ENCODE measurements around the gene SEPTIN10.

The SEPTIN10 gene

DNA sequence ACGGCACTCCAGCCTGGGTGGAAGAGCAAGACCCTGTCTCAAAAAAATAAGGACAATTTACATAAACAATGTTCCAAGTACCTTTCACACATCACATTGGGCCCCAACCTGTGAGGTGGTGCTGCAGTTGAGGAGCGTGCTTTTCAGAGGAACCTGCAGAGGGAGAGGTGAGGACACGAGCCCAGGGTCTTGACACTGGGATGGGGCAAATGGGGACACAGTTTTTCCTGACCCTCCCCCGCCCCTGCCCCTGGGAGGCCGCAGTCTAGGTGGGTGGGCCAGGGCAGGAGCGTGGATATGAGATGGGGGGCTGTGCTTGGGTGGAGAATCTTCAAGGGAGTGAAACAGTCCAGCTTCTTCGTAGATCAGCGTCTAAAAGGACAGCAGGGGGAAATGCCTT lies 112.9 kb downstream of the SEPTIN10 start:
- CTCF ChIA-PET, result interaction anchor here (1.1 kb wide), 1 partner anchor 9 kb away, joined by 4 read pairs; no protein-coding TSS in a partner anchor
- TF ChIP-seq, protein P1, sequence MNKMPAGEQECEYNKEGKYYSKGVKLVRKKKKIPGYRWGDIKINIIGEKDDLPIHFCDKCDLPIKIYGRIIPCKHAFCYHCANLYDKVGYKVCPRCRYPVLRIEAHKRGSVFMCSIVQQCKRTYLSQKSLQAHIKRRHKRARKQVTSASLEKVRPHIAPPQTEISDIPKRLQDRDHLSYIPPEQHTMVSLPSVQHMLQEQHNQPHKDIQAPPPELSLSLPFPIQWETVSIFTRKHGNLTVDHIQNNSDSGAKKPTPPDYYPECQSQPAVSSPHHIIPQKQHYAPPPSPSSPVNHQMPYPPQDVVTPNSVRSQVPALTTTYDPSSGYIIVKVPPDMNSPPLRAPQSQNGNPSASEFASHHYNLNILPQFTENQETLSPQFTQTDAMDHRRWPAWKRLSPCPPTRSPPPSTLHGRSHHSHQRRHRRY (tag by site-specific recombination; IDR thresholded peaks at IDR 0.05), result no peak
- TF ChIP-seq ZNF112 (tag by site-specific recombination; IDR thresholded peaks at IDR 0.05), result no peak
- TF ChIP-seq, protein P2, sequence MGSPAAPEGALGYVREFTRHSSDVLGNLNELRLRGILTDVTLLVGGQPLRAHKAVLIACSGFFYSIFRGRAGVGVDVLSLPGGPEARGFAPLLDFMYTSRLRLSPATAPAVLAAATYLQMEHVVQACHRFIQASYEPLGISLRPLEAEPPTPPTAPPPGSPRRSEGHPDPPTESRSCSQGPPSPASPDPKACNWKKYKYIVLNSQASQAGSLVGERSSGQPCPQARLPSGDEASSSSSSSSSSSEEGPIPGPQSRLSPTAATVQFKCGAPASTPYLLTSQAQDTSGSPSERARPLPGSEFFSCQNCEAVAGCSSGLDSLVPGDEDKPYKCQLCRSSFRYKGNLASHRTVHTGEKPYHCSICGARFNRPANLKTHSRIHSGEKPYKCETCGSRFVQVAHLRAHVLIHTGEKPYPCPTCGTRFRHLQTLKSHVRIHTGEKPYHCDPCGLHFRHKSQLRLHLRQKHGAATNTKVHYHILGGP (tag by site-specific recombination; IDR thresholded peaks at IDR 0.05), result no peak
- TF ChIP-seq ZNF423 (tag by site-specific recombination; IDR thresholded peaks at IDR 0.05), result no peak
- no peak for TF ChIP-seq ZBTB48 (tag by site-specific recombination; IDR thresholded peaks at IDR 0.05)
- no peak for TF ChIP-seq GLIS2 (tag by site-specific recombination; IDR thresholded peaks at IDR 0.05)
- TF ChIP-seq ZNF623 (tag by site-specific recombination; IDR thresholded peaks at IDR 0.05), result no peak
- no peak for TF ChIP-seq ZNF184 (tag by site-specific recombination; IDR thresholded peaks at IDR 0.05)
- TF ChIP-seq ZNF416 (tag by site-specific recombination; IDR thresholded peaks at IDR 0.05), result no peak
- TF ChIP-seq YY2 (tag by site-specific recombination; IDR thresholded peaks at IDR 0.05), result no peak

DNA sequence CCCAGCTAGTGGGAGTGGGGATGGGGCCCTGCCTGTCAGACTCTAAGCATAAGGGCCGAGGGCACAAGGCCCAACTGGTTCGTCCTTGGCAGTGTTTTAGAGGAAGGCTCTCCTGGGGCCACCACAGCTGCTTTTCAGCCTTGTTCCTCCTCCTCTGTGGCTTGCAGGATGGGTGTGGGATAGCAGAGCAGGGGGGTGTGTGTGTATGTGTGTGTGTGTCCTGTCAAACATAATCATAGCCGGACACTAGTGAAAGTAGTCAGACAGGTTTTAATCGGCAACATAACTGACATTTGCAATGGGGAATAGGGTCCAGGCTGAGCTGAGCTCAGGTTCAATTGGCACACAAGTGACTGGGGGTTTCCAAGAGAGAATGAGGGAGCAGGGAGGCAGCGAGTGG lies 114.2 kb downstream of the SEPTIN10 start:
- CTCF ChIA-PET, result no interaction called here
- no peaks in the 10 kb centered on the region for H3K4me1 ChIP-seq (ENCODE audit: control insufficient read depth, insufficient read depth, low read length)

More for the DNA sequence above, 112.9 kb downstream of the SEPTIN10 start:
- Histone ChIP-seq H3K4me3 (ENCODE audit: low read depth, low read length) (no peak overlapping the region), H3K27ac (ENCODE audit: extremely low read depth, low read depth, low read length) (no peak overlapping the region), H3K9me3 (ENCODE audit: control insufficient read depth, insufficient read depth, low read depth, low read length) (no peaks in the 10 kb centered on the region), H3K36me3 (ENCODE audit: control insufficient read depth in 2 of 2, insufficient read depth in 1 of 2, low read length in 2 of 2) (no peaks in the 10 kb centered on the region; a peak in 1 of 3 replicates), H3K4me1 (ENCODE audit: control insufficient read depth, insufficient read depth, low read length) (no peaks in the 10 kb centered on the region)
- POLR2A ChIA-PET, result no interaction called here

More for the DNA sequence above, 114.2 kb downstream of the SEPTIN10 start:
- no peak overlapping the region for H3K4me3 ChIP-seq (ENCODE audit: low read depth, low read length)
- H3K9me3 ChIP-seq (ENCODE audit: control insufficient read depth, insufficient read depth, low read depth, low read length), result no peaks in the 10 kb centered on the region
- TF ChIP-seq ZNF221 (tag by site-specific recombination; IDR thresholded peaks at IDR 0.05; ENCODE audit: borderline replicate concordance) (no peak), KLF8 (tag by site-specific recombination; IDR thresholded peaks at IDR 0.05) (no peak), GLIS2 (tag by site-specific recombination; IDR thresholded peaks at IDR 0.05) (no peak), ZNF529 (tag by site-specific recombination; IDR thresholded peaks at IDR 0.05; ENCODE audit: insufficient replicate concordance) (no peak), ZNF24 (tag by site-specific recombination; IDR thresholded peaks at IDR 0.05) (no peak), ZNF211 (tag by site-specific recombination; IDR thresholded peaks at IDR 0.05; ENCODE audit: low read depth) (no peak), ZNF791 (tag by site-specific recombination; IDR thresholded peaks at IDR 0.05) (no peak), ZNF621 (tag by site-specific recombination; IDR thresholded peaks at IDR 0.05) (no peak), KLF10 (tag by site-specific recombination; IDR thresholded peaks at IDR 0.05) (no peak), ZNF157 (tag by site-specific recombination; IDR thresholded peaks at IDR 0.05) (no peak), ZNF473 (tag by site-specific recombination; IDR thresholded peaks at IDR 0.05) (no peak), ZSCAN23 (tag by site-specific recombination; IDR thresholded peaks at IDR 0.05) (no peak), OVOL3 (tag by site-specific recombination; IDR thresholded peaks at IDR 0.05) (no peak), IKZF3 (tag by site-specific recombination; IDR thresholded peaks at IDR 0.05) (no peak), ZNF596 (tag by site-specific recombination; IDR thresholded peaks at IDR 0.05) (no peak)
- TF ChIP-seq, protein P3, sequence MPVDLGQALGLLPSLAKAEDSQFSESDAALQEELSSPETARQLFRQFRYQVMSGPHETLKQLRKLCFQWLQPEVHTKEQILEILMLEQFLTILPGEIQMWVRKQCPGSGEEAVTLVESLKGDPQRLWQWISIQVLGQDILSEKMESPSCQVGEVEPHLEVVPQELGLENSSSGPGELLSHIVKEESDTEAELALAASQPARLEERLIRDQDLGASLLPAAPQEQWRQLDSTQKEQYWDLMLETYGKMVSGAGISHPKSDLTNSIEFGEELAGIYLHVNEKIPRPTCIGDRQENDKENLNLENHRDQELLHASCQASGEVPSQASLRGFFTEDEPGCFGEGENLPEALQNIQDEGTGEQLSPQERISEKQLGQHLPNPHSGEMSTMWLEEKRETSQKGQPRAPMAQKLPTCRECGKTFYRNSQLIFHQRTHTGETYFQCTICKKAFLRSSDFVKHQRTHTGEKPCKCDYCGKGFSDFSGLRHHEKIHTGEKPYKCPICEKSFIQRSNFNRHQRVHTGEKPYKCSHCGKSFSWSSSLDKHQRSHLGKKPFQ (tag by site-specific recombination; IDR thresholded peaks at IDR 0.05), result no peak
- TF ChIP-seq, protein P4, sequence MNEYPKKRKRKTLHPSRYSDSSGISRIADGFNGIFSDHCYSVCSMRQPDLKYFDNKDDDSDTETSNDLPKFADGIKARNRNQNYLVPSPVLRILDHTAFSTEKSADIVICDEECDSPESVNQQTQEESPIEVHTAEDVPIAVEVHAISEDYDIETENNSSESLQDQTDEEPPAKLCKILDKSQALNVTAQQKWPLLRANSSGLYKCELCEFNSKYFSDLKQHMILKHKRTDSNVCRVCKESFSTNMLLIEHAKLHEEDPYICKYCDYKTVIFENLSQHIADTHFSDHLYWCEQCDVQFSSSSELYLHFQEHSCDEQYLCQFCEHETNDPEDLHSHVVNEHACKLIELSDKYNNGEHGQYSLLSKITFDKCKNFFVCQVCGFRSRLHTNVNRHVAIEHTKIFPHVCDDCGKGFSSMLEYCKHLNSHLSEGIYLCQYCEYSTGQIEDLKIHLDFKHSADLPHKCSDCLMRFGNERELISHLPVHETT (tag by site-specific recombination; IDR thresholded peaks at IDR 0.05), result no peak
- TF ChIP-seq, protein P5, sequence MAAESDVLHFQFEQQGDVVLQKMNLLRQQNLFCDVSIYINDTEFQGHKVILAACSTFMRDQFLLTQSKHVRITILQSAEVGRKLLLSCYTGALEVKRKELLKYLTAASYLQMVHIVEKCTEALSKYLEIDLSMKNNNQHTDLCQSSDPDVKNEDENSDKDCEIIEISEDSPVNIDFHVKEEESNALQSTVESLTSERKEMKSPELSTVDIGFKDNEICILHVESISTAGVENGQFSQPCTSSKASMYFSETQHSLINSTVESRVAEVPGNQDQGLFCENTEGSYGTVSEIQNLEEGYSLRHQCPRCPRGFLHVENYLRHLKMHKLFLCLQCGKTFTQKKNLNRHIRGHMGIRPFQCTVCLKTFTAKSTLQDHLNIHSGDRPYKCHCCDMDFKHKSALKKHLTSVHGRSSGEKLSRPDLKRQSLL (tag by site-specific recombination; IDR thresholded peaks at IDR 0.05), result no peak
- POLR2A ChIA-PET, result no interaction called here
- no peak overlapping the region for H3K27ac ChIP-seq (ENCODE audit: extremely low read depth, low read depth, low read length)
- H3K36me3 ChIP-seq (ENCODE audit: control insufficient read depth in 2 of 2, insufficient read depth in 1 of 2, low read length in 2 of 2), result no peaks in the 10 kb centered on the region; a peak in 1 of 3 replicates
